NCI-H1105 (cell line): ENCODE results near the gene SIRT2.
A peak's percentile ranks its signal among the peaks of the same experiment; 100 is the strongest.
"Not testable (repeated sequence)": the region's sequence is repeated elsewhere in the genome, so short reads cannot be mapped to it uniquely, and the experiment has no call there.

Experiments
- DNase-seq: peaks from one replicate; lab custom pipeline; 2025; lab: John Stamatoyannopoulos, UW

The SIRT2 gene

DNA sequence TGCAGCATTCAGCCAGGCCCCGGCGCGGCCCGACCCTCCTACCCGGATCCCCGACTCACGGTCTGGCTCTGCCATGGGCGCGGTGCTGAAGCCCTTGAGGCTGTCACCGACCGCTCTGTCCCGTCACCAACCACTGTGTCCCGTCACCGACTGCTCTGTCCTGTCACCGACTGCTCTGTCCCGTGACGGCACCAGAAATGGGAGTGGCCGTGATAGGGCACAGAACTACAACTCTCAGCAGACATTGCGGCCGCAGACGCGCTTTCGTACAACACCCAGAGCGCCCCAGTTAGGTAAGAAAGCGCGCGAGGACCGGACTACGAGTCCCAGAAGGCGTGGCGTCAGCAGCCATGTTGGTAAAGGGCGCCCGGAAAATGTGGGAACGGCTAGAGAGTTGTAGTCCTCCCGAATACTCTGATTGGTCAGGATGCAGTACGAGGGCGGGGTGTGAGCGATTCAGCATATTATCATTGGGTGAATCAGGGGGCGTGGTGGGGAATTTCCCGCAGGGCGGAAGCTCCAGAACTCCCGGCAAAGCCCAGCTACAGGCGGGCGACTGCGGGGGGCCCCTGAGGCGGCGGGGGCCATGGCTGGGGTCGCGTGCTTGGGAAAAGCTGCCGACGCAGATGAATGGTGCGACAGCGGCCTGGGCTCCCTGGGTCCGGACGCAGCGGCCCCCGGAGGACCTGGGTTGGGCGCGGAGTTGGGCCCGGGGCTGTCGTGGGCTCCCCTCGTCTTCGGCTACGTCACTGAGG, at the start of gene SIRT2, which contains the start of gene NFKBIB:
Gene SIRT2, minus strand, starts transcription at position 172 of the 755 bp plus-strand sequence. Its CDS starts 97 bp downstream, at position 75.
Gene NFKBIB, plus strand, starts transcription at position 523 of the 755 bp plus-strand sequence. Its CDS starts 64 bp downstream, at position 587.
- DNase-seq: peak; percentile 100

DNA sequence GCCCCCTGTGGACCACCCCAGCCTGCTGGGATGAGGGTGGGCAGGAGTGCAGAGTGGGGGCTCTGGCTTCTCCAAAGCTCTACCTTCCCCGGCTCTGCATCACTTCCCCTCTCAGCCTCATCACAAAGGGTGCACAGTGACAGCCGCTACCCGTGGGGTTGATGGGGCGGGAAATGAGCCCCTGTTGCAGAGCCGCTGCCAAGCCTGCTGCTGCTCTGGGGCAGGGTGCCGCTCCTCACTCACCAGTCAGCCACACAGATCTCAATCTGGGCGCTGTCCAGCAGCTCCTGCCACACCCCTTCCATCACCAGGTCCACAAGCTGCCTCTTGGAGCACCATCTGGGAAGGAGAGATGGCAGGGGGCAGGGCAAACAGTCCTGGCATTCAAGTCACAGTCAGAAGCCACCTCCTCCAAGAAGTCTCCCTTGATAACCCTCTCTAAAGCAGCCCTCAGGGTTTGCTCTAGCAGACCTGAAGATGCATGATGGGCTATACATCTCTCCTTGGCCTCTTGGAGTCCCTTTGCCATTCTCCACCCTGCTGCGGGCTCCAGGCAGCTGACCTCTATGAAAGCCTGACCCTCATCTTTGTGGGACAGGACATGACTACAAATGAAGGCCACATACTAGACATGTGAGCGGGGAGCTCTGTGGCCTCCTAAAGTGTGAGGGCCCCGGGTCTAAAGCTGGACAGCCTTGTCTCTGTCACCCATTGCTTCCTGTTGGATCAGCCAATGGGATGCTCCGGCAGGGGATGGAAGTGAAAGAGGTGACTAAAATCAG, 47.0 kb upstream of the SIRT2 start:
- DNase-seq: no peak

DNA sequence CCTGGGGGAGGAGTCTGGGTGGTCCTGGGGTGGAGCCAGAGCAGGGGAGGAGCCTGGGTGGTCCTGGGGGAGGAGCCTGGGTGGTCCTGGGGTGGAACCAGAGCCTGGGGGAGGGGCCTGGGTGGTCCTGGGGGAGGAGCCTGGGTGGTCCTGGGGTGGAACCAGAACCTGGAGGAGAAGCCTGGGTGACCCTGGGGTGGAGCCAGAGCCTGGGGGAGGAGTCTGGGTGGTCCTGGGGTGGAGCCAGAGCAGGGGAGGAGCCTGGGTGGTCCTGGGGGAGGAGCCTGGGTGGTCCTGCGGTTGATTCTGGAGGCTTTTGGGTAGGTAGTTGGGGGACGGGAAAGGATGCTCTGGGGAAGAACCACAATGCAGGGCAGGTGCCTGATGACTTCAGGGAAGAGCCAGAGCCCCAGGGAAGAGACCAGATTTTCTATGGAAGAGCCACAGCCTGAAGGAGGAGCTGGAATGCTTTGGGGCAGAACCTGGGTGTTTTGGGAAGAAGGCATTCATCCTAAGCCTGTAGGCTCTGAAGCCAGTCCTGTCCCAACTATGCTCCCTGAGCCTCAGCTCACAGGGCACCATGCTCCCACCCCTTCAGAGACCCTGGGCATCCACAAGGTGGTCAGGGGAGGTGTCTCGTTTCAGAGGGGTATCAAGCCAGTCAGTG, 46.3 kb upstream of the SIRT2 start:
- no peak for DNase-seq

DNA sequence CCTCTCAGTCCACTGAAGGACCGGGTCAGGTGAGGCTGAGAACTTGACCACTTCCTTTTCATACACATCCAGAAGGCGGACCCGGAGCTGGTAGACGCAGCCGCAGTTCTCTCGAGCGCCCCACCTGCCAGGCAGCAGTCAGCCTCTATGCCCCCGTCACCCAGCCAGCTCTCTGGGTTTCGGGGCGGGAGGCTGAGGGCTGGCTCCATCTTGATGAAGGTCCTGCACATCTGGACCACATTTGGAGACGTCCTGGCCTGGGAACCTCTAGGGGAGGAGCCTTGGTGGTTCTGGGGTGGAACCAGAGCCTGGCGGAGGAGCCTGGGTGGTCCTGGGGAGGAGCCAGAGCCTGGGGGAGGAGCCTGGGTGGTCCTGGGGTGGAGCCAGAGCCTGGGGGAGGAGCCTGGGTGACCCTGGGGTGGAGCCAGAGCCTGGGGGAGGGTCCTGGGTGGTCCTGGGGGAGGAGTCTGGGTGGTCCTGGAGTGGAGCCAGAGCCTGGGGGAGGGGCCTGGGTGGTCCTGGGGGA, 45.6 kb upstream of the SIRT2 start:
- peak; percentile 5 for DNase-seq

DNA sequence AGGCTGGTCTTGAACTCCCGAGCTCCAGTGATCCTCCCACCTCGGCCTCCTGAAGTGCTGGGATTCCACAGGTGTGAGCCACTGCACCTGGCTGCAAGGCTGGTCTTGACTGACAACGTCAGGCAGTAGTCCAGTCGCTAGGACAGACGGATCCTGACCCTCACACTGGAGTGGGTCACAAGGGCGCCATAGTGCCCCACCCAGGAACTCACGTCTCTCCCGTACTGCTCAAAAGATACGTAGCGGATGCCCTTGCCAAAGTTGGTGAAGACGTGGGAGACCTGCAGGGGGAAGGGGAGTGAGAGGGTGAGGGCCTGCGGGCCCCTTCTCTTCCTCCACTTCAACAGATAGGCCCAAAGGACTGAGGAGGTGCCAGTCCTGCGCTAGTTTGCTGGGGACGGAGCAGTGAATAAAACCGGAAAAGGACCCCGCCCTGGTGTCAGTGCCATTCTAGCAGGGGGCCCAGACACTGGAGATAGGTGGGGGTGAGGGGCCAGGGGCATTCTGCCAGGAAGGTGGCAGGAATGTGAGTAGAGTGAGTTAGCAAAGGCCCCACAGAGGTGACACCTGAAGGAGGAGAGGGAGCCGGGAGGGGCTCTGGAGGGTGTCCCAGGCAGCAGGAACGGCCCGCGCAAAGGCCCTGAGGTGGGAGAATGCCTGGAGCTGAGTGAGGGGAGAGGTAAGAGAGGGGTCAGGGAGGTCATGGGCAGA, 43.2 kb upstream of the SIRT2 start:
- DNase-seq: no peak

DNA sequence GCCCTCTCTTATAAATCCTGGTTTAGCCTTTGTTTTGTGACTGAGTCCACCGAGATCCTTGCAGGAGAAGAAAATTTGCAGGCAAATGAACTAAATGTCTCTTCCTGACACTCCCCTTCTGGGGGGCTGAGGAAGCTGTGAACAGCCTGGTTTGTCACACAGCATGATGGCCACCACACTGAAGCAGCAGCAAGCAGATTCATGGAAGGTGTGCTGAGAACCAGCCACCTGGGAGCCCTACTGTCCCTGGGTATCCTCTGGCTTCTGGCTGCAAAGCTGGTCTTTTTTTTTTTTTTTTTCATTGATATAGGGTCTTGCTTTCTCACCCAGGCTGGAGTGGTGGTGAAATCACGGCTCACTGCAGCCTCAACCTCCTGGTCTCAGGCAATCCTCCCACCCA, 42.6 kb upstream of the SIRT2 start:
- no peak for DNase-seq

DNA sequence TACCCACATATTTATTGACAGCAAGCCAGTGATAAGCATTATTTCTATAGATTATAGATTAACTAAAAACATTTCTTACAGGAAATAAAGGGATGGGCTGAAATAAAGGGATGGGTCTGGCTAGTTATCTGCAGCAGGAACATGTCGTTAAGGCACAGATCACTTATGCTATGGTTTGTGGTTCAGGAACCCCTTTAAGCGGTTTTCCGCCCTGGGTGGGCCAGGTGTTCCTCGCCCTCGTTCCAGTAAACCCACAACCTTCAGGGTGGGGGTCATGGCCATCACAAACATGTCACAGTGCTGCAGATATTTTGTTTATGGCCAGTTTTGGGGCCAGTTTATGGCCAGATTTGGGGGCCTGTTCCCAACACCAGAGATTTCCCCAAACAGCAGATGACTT, 42.0 kb upstream of the SIRT2 start:
- DNase-seq: not testable (repeated sequence)

DNA sequence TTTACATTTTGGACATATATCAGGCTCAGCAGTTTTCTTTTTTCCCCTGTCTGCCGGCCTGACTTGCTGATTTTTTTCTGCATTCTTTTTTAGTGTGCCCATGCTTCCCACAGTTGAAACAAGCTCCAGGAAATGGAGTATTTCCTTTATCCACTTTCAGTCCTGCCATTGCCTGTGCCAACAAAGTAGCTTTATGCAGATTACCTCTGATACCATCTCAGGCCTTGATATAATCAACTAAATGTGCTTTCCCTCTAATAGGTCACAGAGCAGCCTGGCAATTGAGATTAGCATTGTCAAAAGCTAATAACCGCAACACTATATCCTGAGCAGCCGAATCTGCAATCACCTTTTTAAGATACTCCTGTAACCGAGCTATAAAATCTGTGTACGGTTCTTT, 40.5 kb upstream of the SIRT2 start:
- DNase-seq: no peak

DNA sequence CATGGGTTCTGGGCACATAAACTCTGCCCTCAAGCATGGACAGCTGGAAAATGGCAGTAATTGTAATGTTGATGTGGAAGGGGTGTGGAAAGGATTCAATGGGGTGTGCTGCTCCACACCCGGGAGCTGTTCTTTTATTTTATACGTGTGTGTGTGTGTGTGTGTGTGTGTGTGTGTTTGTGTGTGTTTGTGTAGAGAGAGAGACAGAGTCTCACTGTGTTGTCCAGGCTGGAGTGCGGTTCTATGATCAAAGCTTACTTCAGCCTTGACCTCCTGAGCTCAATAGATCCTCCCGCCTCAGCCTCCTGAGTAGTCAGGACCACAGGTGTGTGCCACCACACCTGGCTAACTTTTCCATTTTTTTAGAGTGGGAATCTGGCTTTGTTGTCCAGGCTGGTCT, 34.1 kb upstream of the SIRT2 start:
- no peak for DNase-seq

DNA sequence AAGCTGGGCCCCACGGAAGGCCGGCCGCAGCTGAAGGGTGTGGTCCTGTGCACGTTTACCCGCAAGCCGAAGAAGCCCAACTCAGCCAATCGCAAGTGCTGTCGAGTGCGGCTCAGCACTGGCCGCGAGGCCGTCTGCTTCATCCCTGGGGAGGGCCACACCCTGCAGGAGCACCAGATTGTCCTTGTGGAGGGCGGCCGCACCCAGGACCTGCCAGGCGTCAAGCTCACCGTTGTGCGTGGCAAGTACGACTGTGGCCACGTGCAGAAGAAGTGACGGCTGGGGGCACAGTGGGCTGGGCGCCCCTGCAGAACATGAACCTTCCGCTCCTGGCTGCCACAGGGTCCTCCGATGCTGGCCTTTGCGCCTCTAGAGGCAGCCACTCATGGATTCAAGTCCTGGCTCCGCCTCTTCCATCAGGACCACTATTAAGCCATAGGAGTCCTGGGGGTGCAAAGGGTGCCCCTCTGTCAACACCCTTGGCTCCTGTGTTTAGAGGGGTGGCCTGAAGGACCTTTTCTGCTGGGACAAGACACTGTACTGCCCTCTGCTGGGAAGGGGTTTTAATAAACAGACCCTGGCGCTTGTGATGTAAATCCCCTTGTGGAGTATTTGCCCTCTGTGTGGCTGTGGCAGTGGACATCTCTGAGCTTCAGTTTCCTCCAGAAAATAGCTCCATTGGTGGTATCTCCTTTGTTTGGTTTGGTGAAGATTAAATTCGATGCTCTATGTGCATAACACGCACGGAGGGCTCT, 33.2 kb upstream of the SIRT2 start:
- no peak for DNase-seq

DNA sequence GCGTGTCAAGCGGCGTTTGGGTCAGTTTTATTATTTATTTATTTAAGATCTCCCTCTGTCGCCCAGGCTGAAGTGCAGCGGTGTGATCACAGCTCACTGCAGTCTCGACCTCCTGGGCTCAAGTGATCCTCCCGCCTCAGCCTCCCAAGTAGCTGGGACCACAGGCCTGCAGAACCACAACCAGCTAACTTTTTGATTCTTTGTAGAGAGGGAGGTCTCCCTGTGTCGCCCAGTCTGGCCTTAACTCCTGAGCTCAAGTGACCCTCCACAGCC, 32.0 kb upstream of the SIRT2 start:
- DNase-seq: no peak

DNA sequence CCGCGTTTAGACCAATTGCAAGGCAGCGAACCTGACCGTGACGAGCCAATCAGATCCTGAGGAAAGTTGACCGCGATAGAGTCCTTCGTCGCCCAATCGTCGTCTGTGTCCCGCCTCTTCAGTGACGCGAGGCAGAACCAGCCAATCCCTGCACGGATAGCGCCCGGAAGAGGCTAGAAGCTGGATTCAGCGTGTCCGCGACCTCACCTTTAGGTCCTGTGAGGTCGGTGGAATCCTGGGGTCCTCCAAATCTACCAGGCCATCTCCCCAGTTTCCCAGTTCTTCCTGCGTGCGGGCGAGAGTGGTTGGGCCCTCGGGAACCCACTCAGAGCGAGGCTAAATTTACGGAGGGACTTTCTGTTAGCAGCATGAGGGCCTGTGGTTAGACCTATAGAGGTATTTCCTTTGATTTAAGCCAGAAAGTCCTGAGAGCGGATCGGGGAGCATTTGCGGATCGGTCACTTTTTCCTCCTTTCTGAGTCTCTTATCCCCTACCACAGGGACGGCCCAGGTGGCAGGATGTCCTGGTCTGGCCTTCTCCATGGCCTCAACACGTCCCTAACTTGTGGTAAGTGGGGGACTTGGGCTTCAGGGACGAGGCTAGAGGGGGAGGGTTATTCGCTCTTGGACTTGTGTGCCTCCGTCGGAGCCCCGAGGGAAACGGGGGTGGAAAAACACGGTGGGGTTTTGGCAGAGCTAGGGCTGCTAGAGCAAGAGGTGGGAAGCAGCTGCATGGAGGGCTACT, 31.5 kb upstream of the SIRT2 start, which contains the start of gene MRPS12:
Gene MRPS12, plus strand, starts transcription at position 169 of the 745 bp plus-strand sequence. Its CDS starts 351 bp downstream, at position 520.
- peak; percentile 98 for DNase-seq

DNA sequence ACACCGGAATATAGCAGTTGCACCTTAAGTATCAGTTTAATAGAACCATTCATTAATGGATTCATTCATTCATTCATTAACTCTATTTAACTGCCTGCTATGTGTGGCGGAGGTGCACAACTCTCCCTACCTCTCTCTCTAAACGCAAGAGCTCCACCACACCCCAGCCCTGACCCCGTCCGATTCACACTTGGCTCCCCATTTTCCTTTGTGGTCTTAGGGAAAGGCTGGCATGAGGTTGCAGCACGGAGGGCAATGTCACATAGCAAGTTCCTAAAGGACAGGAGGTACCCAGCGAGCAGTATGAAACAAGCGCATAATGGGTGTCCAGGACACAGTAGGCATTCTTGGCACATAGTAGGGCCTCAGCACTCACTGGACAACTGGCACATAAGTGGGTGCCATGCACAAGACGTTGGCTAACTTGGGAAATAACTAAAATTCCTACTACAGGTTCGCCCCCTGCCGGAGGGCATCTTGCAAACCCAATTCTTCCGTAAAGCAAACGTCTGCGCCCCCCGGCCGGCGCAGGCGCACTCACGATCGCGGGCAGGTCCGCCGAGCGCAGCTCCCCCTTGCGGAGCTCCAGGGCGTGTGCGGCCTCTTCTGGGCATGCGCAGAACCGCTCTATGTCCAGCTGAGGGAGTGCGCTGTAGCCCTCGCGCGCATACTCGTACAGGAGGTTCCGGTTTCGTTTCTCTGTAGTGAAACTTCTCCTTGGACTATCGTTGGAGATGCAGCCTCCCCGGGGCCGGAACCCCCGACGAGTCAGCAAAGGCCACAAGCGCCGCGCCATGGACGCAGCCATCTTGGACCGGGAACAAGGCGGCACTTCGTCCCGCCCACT, 30.7 kb upstream of the SIRT2 start, which contains the start of gene SARS2:
Gene SARS2, minus strand, starts transcription at position 835 of the 847 bp plus-strand sequence. Its CDS starts 27 bp downstream, at position 808.
- peak; percentile 92 for DNase-seq

DNA sequence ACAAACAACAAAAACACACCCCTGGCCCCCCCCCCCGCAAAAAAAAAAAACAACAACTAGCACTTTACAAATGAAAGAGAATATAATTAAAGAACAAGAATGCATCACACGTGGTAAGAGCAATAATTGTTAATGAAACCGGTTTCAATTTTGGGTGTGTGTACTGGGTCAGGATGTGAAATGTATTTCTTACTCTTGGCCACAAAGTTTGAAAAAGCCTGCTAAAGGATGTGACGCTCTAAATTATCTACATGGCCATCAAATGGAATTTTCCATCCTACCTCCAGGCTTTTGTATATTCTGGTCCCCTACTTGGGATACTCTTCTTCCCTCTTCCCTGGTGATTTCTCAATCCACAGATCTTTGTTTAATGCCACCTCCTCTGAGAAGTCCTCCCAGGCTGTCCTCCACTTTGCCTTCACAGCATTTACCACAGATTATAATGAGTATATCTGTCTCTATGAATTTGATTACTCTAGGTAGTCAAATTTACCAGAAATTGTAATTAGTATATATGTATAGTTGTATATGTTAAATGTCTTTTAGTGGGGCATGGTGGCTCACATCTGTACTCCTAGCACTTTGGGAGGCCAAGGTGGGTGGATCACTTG, 29.1 kb upstream of the SIRT2 start:
- DNase-seq: no peak

DNA sequence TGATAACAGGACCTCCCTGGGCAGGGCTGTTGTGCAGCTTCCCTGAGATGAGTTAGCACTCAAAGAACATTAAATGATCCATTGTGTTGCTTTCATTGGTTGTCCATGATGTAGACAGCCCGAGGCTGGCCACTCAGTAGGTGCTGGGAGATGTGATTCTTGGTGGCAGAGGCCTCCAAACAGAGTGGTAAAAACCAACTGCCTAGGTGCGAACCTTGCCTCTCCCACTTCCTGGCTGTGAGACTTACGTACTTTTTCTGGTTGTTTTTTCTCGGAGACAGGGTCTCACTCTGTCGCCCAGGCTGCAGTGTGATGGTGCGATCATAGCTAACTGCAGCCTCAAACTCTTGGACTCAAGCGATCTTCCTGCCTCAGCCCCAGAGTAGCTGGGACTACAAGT, 25.0 kb upstream of the SIRT2 start:
- DNase-seq: no peak

DNA sequence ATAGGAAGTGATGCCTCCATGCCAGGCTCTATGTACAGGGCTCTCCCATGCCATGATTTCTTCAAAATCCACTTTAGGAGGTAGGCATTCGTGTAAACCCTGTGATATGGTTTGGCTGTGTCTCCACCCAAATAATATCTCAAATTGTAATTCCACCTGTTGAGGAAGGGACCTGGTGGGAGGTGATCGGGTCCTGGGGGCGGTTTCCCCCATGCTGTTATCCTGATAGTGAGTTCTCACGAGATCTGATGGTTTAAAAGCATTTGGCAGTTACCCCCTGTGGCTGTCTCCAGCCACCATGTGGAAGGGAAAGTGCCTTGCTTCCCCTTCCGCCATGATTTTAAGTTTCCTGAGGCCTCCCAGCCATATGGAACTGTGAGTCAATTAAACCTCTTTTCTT, 23.1 kb upstream of the SIRT2 start:
- DNase-seq: no peak

DNA sequence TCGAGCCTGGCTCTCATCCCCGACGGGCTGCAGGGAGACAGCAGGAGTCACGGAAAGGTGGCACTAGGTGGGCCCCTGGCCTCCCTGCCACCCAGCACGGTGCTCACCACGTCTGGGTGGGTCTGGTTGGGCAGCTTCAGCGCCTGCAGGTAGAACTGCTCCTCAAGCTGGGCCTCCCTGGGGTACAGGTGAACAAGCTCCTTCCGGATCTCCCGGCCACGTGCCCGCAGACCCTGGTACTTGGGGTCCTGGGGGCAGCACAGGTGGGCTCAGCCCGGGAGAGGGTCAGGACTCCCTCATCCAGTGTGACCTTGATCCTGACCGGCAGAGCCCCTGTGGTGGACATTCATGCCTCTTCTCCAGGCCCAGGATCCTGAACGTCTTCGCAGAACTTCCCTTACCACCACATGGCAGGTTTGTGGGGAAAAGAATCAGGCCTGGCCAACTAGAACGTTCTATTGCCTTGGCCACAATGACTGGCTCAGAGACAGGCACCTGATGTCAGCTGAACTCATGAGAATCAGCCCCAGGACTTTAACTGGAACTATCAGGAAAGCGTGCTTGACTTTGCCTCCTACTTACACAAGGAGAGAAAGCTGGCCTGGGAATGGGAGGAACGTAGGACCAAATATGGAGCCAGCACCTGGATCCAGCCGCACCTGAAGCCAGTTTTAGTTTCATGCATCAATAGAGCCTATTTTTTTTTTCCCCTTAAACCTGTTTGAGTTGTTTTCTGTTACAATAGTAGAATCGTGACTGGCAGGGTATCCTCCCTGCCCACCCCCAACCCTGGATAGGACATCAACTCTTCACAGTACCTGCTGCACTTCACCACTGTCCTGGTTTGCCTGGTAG, 22.2 kb upstream of the SIRT2 start:
- DNase-seq: no peak
